ENCODE measurements around the gene RFX1.
"Not testable (repeated sequence)": the region's sequence is repeated elsewhere in the genome, so short reads cannot be mapped to it uniquely, and the experiment has no call there.

DNA sequence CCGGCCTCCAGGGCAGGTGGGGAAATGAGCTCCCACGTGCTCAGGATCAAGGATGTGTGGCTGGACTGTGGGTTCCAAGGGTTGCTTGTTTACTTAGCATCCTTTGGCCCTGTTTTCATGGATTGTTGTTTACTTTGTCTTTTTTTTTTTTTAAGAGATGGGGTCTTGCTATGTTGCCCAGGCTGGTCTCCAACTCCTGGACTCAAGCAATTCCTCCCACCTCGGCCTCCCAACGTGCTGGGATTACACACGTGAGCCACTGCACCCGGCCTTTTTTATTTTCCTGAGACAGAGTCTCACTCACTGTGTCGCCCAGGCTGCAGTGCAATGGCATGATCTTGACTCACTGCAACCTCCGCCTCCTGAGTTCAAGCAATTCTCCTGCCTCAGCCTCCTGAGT, 38.9 kb downstream of the RFX1 start:
- TF ChIP-seq FOXP2 (optimal IDR thresholded peaks at IDR 0.05; ENCODE audit: control extremely low read depth, extremely low read length, insufficient read depth); POLR2AphosphoS5 (IDR thresholded peaks at IDR 0.05; ENCODE audit: borderline replicate concordance, low read depth, low read length); EZH2 (IDR thresholded peaks at IDR 0.05): not testable (repeated sequence)
